WTC11 (cell line): ENCODE measurements around the gene FAM50A.

Source experiments
- NR3C1 ChIP-seq: sonication (generic); formaldehyde crosslinking; conservative IDR thresholded peaks from 2 replicates; pipeline ENCODE4 v1.8.1; 2023; ENCODE audit warnings: low read depth, mild to moderate bottlenecking, missing genetic modification reagents
- PREB ChIP-seq: sonication (generic); formaldehyde crosslinking; IDR thresholded peaks from 2 replicates; pipeline ENCODE4 v1.8.1; 2022; ENCODE audit warnings: mild to moderate bottlenecking, missing genetic modification reagents, moderate library complexity, borderline replicate concordance
- TF ChIP-seq, protein P1 (sequence below): fragments of 200-600 bp; IDR thresholded peaks from 2 replicates; pipeline ENCODE4 v1.8.0; 2022; ENCODE audit warnings: antibody characterized with exemption

GRCh38 chrX:154404625-154405192 is 39.2 kb upstream of the FAM50A start:
- TF ChIP-seq PREB (CRISPR knock-in tag): no peak
- TF ChIP-seq, protein P1, sequence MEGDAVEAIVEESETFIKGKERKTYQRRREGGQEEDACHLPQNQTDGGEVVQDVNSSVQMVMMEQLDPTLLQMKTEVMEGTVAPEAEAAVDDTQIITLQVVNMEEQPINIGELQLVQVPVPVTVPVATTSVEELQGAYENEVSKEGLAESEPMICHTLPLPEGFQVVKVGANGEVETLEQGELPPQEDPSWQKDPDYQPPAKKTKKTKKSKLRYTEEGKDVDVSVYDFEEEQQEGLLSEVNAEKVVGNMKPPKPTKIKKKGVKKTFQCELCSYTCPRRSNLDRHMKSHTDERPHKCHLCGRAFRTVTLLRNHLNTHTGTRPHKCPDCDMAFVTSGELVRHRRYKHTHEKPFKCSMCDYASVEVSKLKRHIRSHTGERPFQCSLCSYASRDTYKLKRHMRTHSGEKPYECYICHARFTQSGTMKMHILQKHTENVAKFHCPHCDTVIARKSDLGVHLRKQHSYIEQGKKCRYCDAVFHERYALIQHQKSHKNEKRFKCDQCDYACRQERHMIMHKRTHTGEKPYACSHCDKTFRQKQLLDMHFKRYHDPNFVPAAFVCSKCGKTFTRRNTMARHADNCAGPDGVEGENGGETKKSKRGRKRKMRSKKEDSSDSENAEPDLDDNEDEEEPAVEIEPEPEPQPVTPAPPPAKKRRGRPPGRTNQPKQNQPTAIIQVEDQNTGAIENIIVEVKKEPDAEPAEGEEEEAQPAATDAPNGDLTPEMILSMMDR: no peak
- no peak for TF ChIP-seq NR3C1 (CRISPR knock-in tag)
